Posterior vena cava (tissue), 2 donors: ENCODE data around the gene TACC3. TPM values are rescaled to one million over a fixed set of nuclear protein-coding genes. Genes with fewer than 3 reads are reported as not detected.

Experiments used
- total RNA-seq, 2 donors: library from RNA; stranded (reverse); fragmentation: NEBNext Ultra II Directional; extraction: Animal tissue kit (Norgen Biotek cat#: 25700); gene quantifications; one replicate each; pipeline ENCODE4 v1.2.1, GENCODE V29; 2021
- donor health status: DM: yes; HTN: yes; CAD: no.
- donor health status: DM: yes; HTN: yes; CAD: no.

TACC3 gene
- total RNA-seq, 2 donors from 2014 or later, result 5.2 to 9.3 TPM

Other genes with a start within 250 kb of the TACC3 start
- gene FAM53A, start 37.2 kb upstream of the TACC3 start, total RNA-seq, result 1 to 10 TPM; 1.5 to 1.7 TPM
- 10 to 100 TPM; 25.6 to 27.9 TPM for gene SLBP, start 9.2 kb upstream of the TACC3 start, total RNA-seq
- gene TMEM129, start 198 bp upstream of the TACC3 start, total RNA-seq, result 10 to 100 TPM; 25.1 to 28.1 TPM
- 1 to 10 TPM; 2.1 to 2.4 TPM for gene FGFR3, start 71.8 kb downstream of the TACC3 start, total RNA-seq
- gene LETM1, start 134.6 kb downstream of the TACC3 start, total RNA-seq, result 10 to 100 TPM; 22.0 to 25.7 TPM
- gene NSD2, start 149.9 kb downstream of the TACC3 start, total RNA-seq, result 10 to 100 TPM; 33.5 to 45.4 TPM